OCI-LY7 (cell line): ENCODE measurements around the gene ISG20L2. TPM values are rescaled to one million over a fixed set of nuclear protein-coding genes. Genes with fewer than 3 reads are reported as not detected.
A peak's percentile ranks its signal among the peaks of the same experiment; 100 is the strongest.

Experiments used
- BruUV-seq: library from RNA; stranded (reverse); fragments of 400-500 nt; replicated peaks from 2 replicates; lab custom pipeline; 2021; lab: Mats Ljungman, UMichigan
- CTCF ChIA-PET: fragments of 300-600 bp; sonication (Branson Sonifier 250); formaldehyde crosslinking; loops from one replicate; lab custom pipeline; 2022; ENCODE audit warnings: antibody characterized with exemption; ENCODE audit not compliant: unreplicated experiment; lab: Charles Lee
- POLR2A ChIA-PET: fragments of 300-600 bp; sonication (Branson Sonifier 250); formaldehyde crosslinking; loops from one replicate; lab custom pipeline; 2022; ENCODE audit warnings: antibody characterized with exemption; lab: Charles Lee
- DNase-seq: peaks from one replicate; pipeline ENCODE4 v3.0.0-alpha.2; 2015; ENCODE audit warnings: low spot score
- H2AFZ ChIP-seq: fragments of 200-600 bp; sonication (generic), shearing (Covaris generic); 2 replicates; pipeline ENCODE4 v1.6.1; 2014; ENCODE audit warnings: mild to moderate bottlenecking, antibody characterized with exemption, low read length, moderate library complexity
- H3K27ac ChIP-seq: fragments of 200-600 bp; sonication (generic); 2 replicates; pipeline ENCODE4 v1.5.1; 2014; ENCODE audit warnings: mixed run types, low read depth, mild to moderate bottlenecking, moderate library complexity, low read length, inconsistent platforms; ENCODE audit not compliant: poor library complexity, severe bottlenecking
- H3K36me3 ChIP-seq: fragments of 200-600 bp; sonication (generic); 2 replicates; pipeline ENCODE4 v1.6.1; 2014; ENCODE audit warnings: mild to moderate bottlenecking, antibody characterized with exemption, low read length, moderate library complexity, mixed read lengths; ENCODE audit not compliant: insufficient read depth
- H3K4me1 ChIP-seq: fragments of 200-600 bp; sonication (generic); 2 replicates; pipeline ENCODE4 v1.5.1; 2014; ENCODE audit warnings: mild to moderate bottlenecking, low read length; ENCODE audit not compliant: insufficient read depth, poor library complexity, severe bottlenecking
- H3K4me2 ChIP-seq: fragments of 200-600 bp; sonication (generic); 2 replicates; pipeline ENCODE4 v1.6.1; 2014; ENCODE audit warnings: mild to moderate bottlenecking, low read length
- H3K4me3 ChIP-seq: fragments of 200-600 bp; sonication (generic); 2 replicates; pipeline ENCODE4 v1.5.1; 2014; ENCODE audit warnings: mild to moderate bottlenecking, low read depth, low read length; ENCODE audit not compliant: poor library complexity, severe bottlenecking
- H3K79me2 ChIP-seq: fragments of 200-600 bp; sonication (generic); 2 replicates; pipeline ENCODE4 v1.6.1; 2016; ENCODE audit warnings: low read depth, mild to moderate bottlenecking, low read length, moderate library complexity, mixed read lengths; ENCODE audit not compliant: insufficient read depth
- H3K9me2 ChIP-seq: fragments of 200-600 bp; sonication (generic); 2 replicates; pipeline ENCODE4 v1.6.1; 2016; ENCODE audit warnings: mild to moderate bottlenecking, low read length, mixed read lengths; ENCODE audit not compliant: insufficient read depth
- H3K9me3 ChIP-seq: fragments of 200-600 bp; sonication (generic); 2 replicates; pipeline ENCODE4 v1.6.1; 2014; ENCODE audit warnings: mild to moderate bottlenecking, mixed run types, low read length, mixed read lengths
- H4K20me1 ChIP-seq: fragments of 200-600 bp; sonication (generic); 2 replicates; pipeline ENCODE4 v1.6.1; 2014; ENCODE audit warnings: mild to moderate bottlenecking, antibody characterized with exemption, low read length, moderate library complexity, mixed read lengths; ENCODE audit not compliant: insufficient read depth
- CTCF ChIP-seq: fragments of 200-600 bp; sonication (generic); conservative IDR thresholded peaks from 2 replicates; pipeline ENCODE4 v1.5.1; 2014; ENCODE audit warnings: mild to moderate bottlenecking, antibody characterized with exemption, low read length, moderate library complexity, mixed read lengths
- EZH2phosphoT487 ChIP-seq: fragments of 200-600 bp; sonication (generic); IDR thresholded peaks from 2 replicates; pipeline ENCODE4 v1.6.1; 2018; ENCODE audit warnings: low read depth, borderline replicate concordance, mild to moderate bottlenecking, mixed run types, antibody characterized with exemption, low read length, moderate library complexity, mixed read lengths
- intact Hi-C: fragments of 100-400 bp; cut with micrococcal nuclease; formaldehyde crosslinking; loops from one replicate; pipeline ENCODE4 v1.10.0; 2022; ENCODE audit not compliant: unreplicated experiment
- total RNA-seq, 2 experiments: library from RNA; depleted of rRNA in 1 of 2; stranded (reverse); fragments of >200 nt in 1 of 2; shearing (Covaris generic) in 1 of 2; gene quantifications; 2 replicates each; pipeline ENCODE4 v1.2.3, GENCODE V29; 2014 to 2022

The ISG20L2 gene
- total RNA-seq, 2 experiments from 2014 or later, result 37.9 to 74.1 TPM

GRCh38 chr1:156727926-156728598 lies 504 bp downstream of the ISG20L2 start, which contains the start of gene METTL25B:
METTL25B (plus strand) TSS chr1:156728469; CDS start chr1:156729105, 636 bp downstream.
- H4K20me1 ChIP-seq, result peaks cover 32% of the 10 kb centered on the region
- no TSS peak for BruUV-seq
- no peaks in the 10 kb centered on the region for H3K9me2 ChIP-seq
- peak within 1 kb of the TSS; percentile 96 for H3K4me2 ChIP-seq
- CTCF ChIA-PET, result interaction anchor here (0.6 kb wide), 1 partner anchor 65 kb away, joined by 6 read pairs; no protein-coding TSS in a partner anchor
- peak within 1 kb of the TSS; percentile 61; the same call in 1 of the 2 replicates for H2AFZ ChIP-seq
- TF ChIP-seq EZH2phosphoT487 (no peak), CTCF (no peak)
- intact Hi-C loops, result loop anchor here (1.0 to 5.0 kb wide), 4 partner anchors 23 to 134 kb away; partner anchors contain the start of genes HDGF, NTRK1 and PRCC
- H3K79me2 ChIP-seq, result peaks cover 67% of the 10 kb centered on the region
- peak within 1 kb of the TSS; percentile 87 for H3K4me3 ChIP-seq
- peaks cover 42% of the 10 kb centered on the region for H3K36me3 ChIP-seq
- no peaks in the 10 kb centered on the region for H3K9me3 ChIP-seq
- POLR2A ChIA-PET, result interaction anchor here (0.5 to 1.6 kb wide), 10 partner anchors 13 to 793 kb away, joined by 3 to 6 read pairs (median 4); partner anchors contain the start of gene MRPL24
- H3K4me1 ChIP-seq, result peaks cover 31% of the 10 kb centered on the region
- peak within 1 kb of the TSS; percentile 62 for H3K27ac ChIP-seq
- DNase-seq, result peak; percentile 86

- no peaks in the 10 kb centered on the region for H3K9me2 ChIP-seq
- peaks cover 31% of the 10 kb centered on the region for H3K4me1 ChIP-seq
- peak overlapping the region; percentile 87 for H3K4me3 ChIP-seq
- peaks cover 72% of the 10 kb centered on the region for H3K79me2 ChIP-seq
- POLR2A ChIA-PET, result interaction anchor here (0.6 to 1.6 kb wide), 8 partner anchors 14 to 226 kb away, joined by 3 to 6 read pairs (median 4); partner anchors contain the start of gene MRPL24
- intact Hi-C loops, result loop anchor here (5.0 kb wide), 2 partner anchors 100 to 135 kb away; partner anchors contain the start of gene NTRK1
- no peaks in the 10 kb centered on the region for H3K9me3 ChIP-seq
- H2AFZ ChIP-seq, result no peak overlapping the region
- BruUV-seq, result TSS peak; percentile 79
- H3K27ac ChIP-seq, result peak overlapping the region; percentile 62
- peak overlapping the region; percentile 92 for H3K4me2 ChIP-seq
- CTCF ChIA-PET, result interaction anchor here (0.6 to 2.4 kb wide), 3 partner anchors 13 to 64 kb away, joined by 3 to 9 read pairs (median 6); partner anchors contain the start of genes HDGF and MRPL24
- H3K36me3 ChIP-seq, result peaks cover 48% of the 10 kb centered on the region
- no peak for TF ChIP-seq EZH2phosphoT487
- TF ChIP-seq CTCF, result no peak
- no peak for DNase-seq
- peaks cover 32% of the 10 kb centered on the region for H4K20me1 ChIP-seq
These were observed 1.1 kb downstream of the ISG20L2 start for GRCh38 chr1:156727492-156727891.
